Panc1 (cell line): ENCODE measurements around the gene PLB1. TPM values are rescaled to one million over a fixed set of nuclear protein-coding genes. Genes with fewer than 3 reads are reported as not detected.

Experiments
- ATAC-seq: fragments of 200-7000 bp; cut with Tn5 transposase; 2 replicates; pipeline ENCODE4 v1.9.1; 2020; ENCODE audit warnings: mild to moderate bottlenecking, moderate library complexity
- BruUV-seq: library from RNA; stranded (reverse); fragments of 400-500 nt; replicated peaks from 2 replicates; lab custom pipeline; 2021; lab: Mats Ljungman, UMichigan
- CTCF ChIA-PET: fragments of 300-600 bp; sonication (Branson Sonifier 250); formaldehyde crosslinking; loops from one replicate; lab custom pipeline; 2022; ENCODE audit warnings: antibody characterized with exemption; lab: Charles Lee
- POLR2A ChIA-PET: fragments of 300-600 bp; sonication (Branson Sonifier 250); formaldehyde crosslinking; loops from one replicate; lab custom pipeline; 2022; ENCODE audit warnings: antibody characterized with exemption; lab: Charles Lee
- DNase-seq: peaks from one replicate; pipeline ENCODE4 v3.0.0-alpha.2; 2010; ENCODE audit warnings: low read depth, low spot score
- H3K27ac ChIP-seq: 2 replicates; pipeline ENCODE4 v1.5.1; 2011; ENCODE audit warnings: mild to moderate bottlenecking, low read length, inconsistent platforms
- H3K27me3 ChIP-seq: fragments of 200-500 bp; sonication (Bioruptor generic); 2 replicates; pipeline ENCODE4 v1.6.0; 2014; ENCODE audit warnings: low read length, inconsistent platforms; ENCODE audit not compliant: control insufficient read depth, insufficient read depth
- H3K36me3 ChIP-seq: fragments of 200-500 bp; sonication (Bioruptor generic); 2 replicates; pipeline ENCODE4 v1.5.1; 2014; ENCODE audit warnings: inconsistent platforms, mild to moderate bottlenecking, low read length, moderate library complexity; ENCODE audit not compliant: control insufficient read depth, insufficient read depth
- H3K4me1 ChIP-seq: 2 replicates; pipeline ENCODE4 v1.5.1; 2011; ENCODE audit warnings: inconsistent platforms, mild to moderate bottlenecking, low read length, moderate library complexity; ENCODE audit not compliant: control insufficient read depth, insufficient read depth
- H3K4me3 ChIP-seq, 2 experiments: 2 replicates each; pipeline ENCODE4 v1.5.1; 2011 to 2012; ENCODE audit warnings: low read depth in 2 of 2, low read length in 2 of 2, mild to moderate bottlenecking in 2 of 2, inconsistent platforms in 1 of 2, moderate library complexity in 1 of 2
- H3K9me3 ChIP-seq: fragments of 200-500 bp; sonication (Bioruptor generic); 2 replicates; pipeline ENCODE4 v1.5.1; 2014; ENCODE audit warnings: low read depth, mild to moderate bottlenecking, inconsistent platforms, low read length, moderate library complexity; ENCODE audit not compliant: control insufficient read depth, insufficient read depth
- POLR2AphosphoS5 ChIP-seq: IDR thresholded peaks from 2 replicates; pipeline ENCODE4 v1.6.1; 2012; ENCODE audit warnings: mild to moderate bottlenecking, low read depth, low read length, moderate library complexity
- SIN3A ChIP-seq: IDR thresholded peaks from 2 replicates; pipeline ENCODE4 v1.6.1; 2012; ENCODE audit warnings: low read depth, mild to moderate bottlenecking, low read length, moderate library complexity, borderline replicate concordance; ENCODE audit not compliant: insufficient read depth
- TCF7L2 ChIP-seq: IDR thresholded peaks from 2 replicates; pipeline ENCODE4 v1.6.1; 2011; ENCODE audit warnings: mild to moderate bottlenecking, low read depth, low read length, inconsistent platforms
- in situ Hi-C: cut with HindIII; loops from 2 replicates; pipeline ENCODE4 v1.10.0; 2016; ENCODE audit warnings: low sequenced_read_pairs, low pct_unique_long_range_greater_than_20kb
- intact Hi-C: fragments of 100-400 bp; cut with micrococcal nuclease; formaldehyde crosslinking; loops from one replicate; pipeline ENCODE4 v1.10.0; 2022; ENCODE audit not compliant: unreplicated experiment
- total RNA-seq: library from RNA; stranded (reverse); gene quantifications from one replicate; pipeline ENCODE4 v1.2.1, GENCODE V29; 2021; ENCODE audit not compliant: unreplicated experiment
- TF ChIP-seq, protein P1 (sequence below): fragments of 450-650 bp; IDR thresholded peaks from 2 replicates; pipeline ENCODE4 v1.5.1; 2017; ENCODE audit warnings: mild to moderate bottlenecking
- TF ChIP-seq, protein P2 (sequence below), 2 experiments: IDR thresholded peaks; 2 replicates each; pipeline ENCODE4 v1.6.1; 2011 to 2012; ENCODE audit warnings: low read depth in 2 of 2, control low read depth in 1 of 2, low read length in 1 of 2, mild to moderate bottlenecking in 1 of 2, moderate library complexity in 1 of 2; ENCODE audit not compliant: insufficient read depth in 1 of 2

The PLB1 gene
- total RNA-seq, 1 experiment from 2014 or later = 0.80 TPM

DNA sequence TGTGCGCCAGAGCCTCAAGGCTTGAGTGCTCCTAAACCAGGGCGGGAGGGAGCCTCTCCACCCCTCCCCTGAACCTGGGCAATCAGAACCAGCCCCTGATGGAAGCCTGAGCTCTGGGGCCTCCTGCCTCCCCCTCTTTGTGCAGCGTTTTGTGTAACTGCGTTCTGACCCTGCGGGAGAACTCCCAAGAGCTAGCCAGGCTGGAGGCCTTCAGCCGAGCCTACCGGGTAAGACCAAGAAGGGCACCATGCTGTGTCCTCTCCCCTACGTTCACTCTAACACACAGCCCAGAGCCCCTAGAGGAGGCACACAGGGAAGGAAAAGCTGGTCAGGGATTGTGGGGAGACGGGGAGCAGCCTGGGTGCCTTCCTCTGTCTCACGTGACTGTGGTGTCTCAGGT, 108.0 kb downstream of the PLB1 start:
- in situ Hi-C loops = no loop called here
- ATAC-seq (no peak), DNase-seq (no peak)
- no TSS peak for BruUV-seq
- TF ChIP-seq, protein P1, sequence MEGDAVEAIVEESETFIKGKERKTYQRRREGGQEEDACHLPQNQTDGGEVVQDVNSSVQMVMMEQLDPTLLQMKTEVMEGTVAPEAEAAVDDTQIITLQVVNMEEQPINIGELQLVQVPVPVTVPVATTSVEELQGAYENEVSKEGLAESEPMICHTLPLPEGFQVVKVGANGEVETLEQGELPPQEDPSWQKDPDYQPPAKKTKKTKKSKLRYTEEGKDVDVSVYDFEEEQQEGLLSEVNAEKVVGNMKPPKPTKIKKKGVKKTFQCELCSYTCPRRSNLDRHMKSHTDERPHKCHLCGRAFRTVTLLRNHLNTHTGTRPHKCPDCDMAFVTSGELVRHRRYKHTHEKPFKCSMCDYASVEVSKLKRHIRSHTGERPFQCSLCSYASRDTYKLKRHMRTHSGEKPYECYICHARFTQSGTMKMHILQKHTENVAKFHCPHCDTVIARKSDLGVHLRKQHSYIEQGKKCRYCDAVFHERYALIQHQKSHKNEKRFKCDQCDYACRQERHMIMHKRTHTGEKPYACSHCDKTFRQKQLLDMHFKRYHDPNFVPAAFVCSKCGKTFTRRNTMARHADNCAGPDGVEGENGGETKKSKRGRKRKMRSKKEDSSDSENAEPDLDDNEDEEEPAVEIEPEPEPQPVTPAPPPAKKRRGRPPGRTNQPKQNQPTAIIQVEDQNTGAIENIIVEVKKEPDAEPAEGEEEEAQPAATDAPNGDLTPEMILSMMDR = no peak
- TF ChIP-seq TCF7L2 (no peak), POLR2AphosphoS5 (no peak), SIN3A (no peak)
- TF ChIP-seq, protein P2, sequence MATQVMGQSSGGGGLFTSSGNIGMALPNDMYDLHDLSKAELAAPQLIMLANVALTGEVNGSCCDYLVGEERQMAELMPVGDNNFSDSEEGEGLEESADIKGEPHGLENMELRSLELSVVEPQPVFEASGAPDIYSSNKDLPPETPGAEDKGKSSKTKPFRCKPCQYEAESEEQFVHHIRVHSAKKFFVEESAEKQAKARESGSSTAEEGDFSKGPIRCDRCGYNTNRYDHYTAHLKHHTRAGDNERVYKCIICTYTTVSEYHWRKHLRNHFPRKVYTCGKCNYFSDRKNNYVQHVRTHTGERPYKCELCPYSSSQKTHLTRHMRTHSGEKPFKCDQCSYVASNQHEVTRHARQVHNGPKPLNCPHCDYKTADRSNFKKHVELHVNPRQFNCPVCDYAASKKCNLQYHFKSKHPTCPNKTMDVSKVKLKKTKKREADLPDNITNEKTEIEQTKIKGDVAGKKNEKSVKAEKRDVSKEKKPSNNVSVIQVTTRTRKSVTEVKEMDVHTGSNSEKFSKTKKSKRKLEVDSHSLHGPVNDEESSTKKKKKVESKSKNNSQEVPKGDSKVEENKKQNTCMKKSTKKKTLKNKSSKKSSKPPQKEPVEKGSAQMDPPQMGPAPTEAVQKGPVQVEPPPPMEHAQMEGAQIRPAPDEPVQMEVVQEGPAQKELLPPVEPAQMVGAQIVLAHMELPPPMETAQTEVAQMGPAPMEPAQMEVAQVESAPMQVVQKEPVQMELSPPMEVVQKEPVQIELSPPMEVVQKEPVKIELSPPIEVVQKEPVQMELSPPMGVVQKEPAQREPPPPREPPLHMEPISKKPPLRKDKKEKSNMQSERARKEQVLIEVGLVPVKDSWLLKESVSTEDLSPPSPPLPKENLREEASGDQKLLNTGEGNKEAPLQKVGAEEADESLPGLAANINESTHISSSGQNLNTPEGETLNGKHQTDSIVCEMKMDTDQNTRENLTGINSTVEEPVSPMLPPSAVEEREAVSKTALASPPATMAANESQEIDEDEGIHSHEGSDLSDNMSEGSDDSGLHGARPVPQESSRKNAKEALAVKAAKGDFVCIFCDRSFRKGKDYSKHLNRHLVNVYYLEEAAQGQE (IDR thresholded peaks at IDR 0.05; ENCODE audit: insufficient read depth in 1 of 2, low read depth in 2 of 2, low read length in 1 of 2) = no peak
- Histone ChIP-seq H3K27me3 (no peaks in the 10 kb centered on the region), H3K9me3 (no peaks in the 10 kb centered on the region), H3K27ac (no peak overlapping the region), H3K4me3 (no peak overlapping the region), H3K4me1 (no peaks in the 10 kb centered on the region), H3K36me3 (no peaks in the 10 kb centered on the region)
- ChIA-PET CTCF (interaction anchor here (1.5 kb wide), 1 partner anchor 9 kb away, joined by 7 read pairs; no protein-coding TSS in a partner anchor), POLR2A (no interaction called here)
- intact Hi-C loops = no loop called here

DNA sequence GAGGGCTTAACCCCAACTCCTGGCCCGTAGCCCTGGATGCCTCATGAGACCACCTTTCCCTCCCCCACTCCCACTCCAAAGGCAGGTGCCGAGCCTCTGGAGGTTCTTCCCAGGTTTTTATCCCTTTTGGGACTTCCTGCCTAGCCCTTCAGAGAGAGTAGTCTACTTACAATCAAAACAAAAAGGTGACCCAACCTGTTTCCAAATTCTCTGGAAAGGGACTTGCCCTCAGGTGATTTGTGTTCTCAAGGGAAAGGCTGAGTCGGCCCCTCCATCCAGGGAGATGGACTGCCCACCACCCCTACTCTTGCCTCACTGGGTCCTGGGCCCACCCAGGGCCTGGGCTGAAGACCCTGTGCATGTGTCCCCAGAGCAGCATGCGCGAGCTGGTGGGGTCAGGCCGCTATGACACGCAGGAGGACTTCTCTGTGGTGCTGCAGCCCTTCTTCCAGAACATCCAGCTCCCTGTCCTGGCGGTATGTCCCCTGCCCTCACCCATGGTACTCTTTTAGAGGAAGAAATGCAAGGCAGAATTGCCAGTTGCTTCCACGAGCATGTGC, 108.5 kb downstream of the PLB1 start:
- CTCF ChIA-PET = no interaction called here
- in situ Hi-C loops (no loop called here), intact Hi-C loops (no loop called here)
- TF ChIP-seq SIN3A (no peak), TCF7L2 (no peak), POLR2AphosphoS5 (no peak)
- TF ChIP-seq, protein P2 (IDR thresholded peaks at IDR 0.05; ENCODE audit: insufficient read depth in 1 of 2, low read depth in 2 of 2, low read length in 1 of 2) = no peak
- TF ChIP-seq, protein P1 = no peak
- no peaks in the 10 kb centered on the region for H3K36me3 ChIP-seq
- no peak overlapping the region for H3K4me3 ChIP-seq
- H3K27ac ChIP-seq = no peak overlapping the region
- POLR2A ChIA-PET = no interaction called here
- no peak for ATAC-seq
- no peaks in the 10 kb centered on the region for H3K4me1 ChIP-seq
- no peak for DNase-seq
- H3K9me3 ChIP-seq = no peaks in the 10 kb centered on the region
- no TSS peak for BruUV-seq
- H3K27me3 ChIP-seq = no peaks in the 10 kb centered on the region
